T-helper 2 cell treated with Interferon-gamma antibody and Interleukin-4, amounts not matched to agents 5 μg/mL and 100 μg/mL, for 36 hours (primary cell): ENCODE measurements around the gene ARL14.

Experiments
- DNase-seq: peaks from one replicate; pipeline ENCODE4 v3.0.0; 2021; ENCODE audit warnings: low spot score
- H3K27ac Mint-ChIP-seq: one replicate; pipeline ENCODE4 v1.8.0; 2021; ENCODE audit warnings: mild to moderate bottlenecking, mixed read lengths
- H3K27me3 Mint-ChIP-seq: one replicate; pipeline ENCODE4 v1.8.0; 2021; ENCODE audit warnings: low read depth, mixed read lengths
- H3K36me3 Mint-ChIP-seq: one replicate; pipeline ENCODE4 v1.8.0; 2021; ENCODE audit warnings: low read depth, mixed read lengths
- H3K4me1 Mint-ChIP-seq: one replicate; pipeline ENCODE4 v1.8.0; 2021; ENCODE audit warnings: low read depth, mixed read lengths
- H3K4me3 Mint-ChIP-seq: one replicate; pipeline ENCODE4 v1.8.0; 2022; ENCODE audit warnings: mild to moderate bottlenecking, moderate library complexity, mixed read lengths
- H3K9me3 Mint-ChIP-seq: one replicate; pipeline ENCODE4 v1.8.0; 2021; ENCODE audit warnings: mixed read lengths

ARL14 gene

GRCh38 chr3:160720123-160720746 lies 43.3 kb downstream of the ARL14 start:
- no peak for DNase-seq
- H3K9me3 Mint-ChIP-seq: no peaks in the 10 kb centered on the region
- H3K27ac Mint-ChIP-seq: no peak overlapping the region
- H3K36me3 Mint-ChIP-seq: no peaks in the 10 kb centered on the region
- H3K27me3 Mint-ChIP-seq: peaks cover 6% of the 10 kb centered on the region
- no peaks in the 10 kb centered on the region for H3K4me1 Mint-ChIP-seq
- no peak overlapping the region for H3K4me3 Mint-ChIP-seq

DNA sequence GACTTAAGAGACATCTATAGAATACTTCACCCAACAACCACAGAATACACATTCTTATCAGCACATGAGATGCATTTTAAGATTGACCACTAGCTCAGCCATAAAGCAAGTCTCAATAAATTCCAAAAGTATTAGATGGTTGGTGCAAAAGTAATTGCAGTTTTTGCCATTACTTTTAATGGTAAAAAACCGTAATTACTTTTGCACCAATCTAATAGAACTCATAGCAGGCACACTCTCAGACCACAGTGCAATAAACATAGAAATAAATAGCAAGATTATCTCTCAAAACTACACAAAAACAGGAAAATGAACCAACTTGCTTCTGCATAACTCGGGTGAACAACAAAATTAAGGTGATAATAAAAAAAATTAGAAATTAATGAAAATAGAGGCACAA lies 45.4 kb downstream of the ARL14 start:
- Mint-ChIP-seq H3K27ac (no peak overlapping the region), H3K27me3 (no peaks in the 10 kb centered on the region), H3K9me3 (no peaks in the 10 kb centered on the region), H3K4me1 (no peaks in the 10 kb centered on the region), H3K4me3 (no peak overlapping the region), H3K36me3 (no peaks in the 10 kb centered on the region)
- DNase-seq: no peak

DNA sequence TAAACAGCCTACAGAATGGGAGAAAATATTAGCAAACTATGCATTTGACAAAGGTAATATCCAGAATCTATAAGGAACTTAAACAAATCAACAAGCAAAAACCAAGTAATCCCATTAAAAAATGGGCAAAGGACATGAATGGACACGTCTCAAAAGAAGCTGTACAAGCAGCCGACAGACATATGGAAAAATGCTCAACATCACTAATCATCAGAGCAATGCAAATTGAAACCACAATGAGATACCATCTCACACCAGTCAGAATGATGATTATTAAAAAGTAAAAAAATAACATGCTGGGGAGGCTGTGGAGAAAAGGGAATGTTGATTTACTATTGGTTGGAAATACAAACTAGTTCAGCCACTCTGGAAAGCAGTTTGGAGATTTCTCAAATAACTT lies 48.4 kb downstream of the ARL14 start:
- no peak for DNase-seq
- H3K4me3 Mint-ChIP-seq: no peak overlapping the region
- H3K27ac Mint-ChIP-seq: no peak overlapping the region
- no peaks in the 10 kb centered on the region for H3K9me3 Mint-ChIP-seq
- H3K27me3 Mint-ChIP-seq: no peaks in the 10 kb centered on the region
- H3K36me3 Mint-ChIP-seq: no peaks in the 10 kb centered on the region
- no peaks in the 10 kb centered on the region for H3K4me1 Mint-ChIP-seq
